Right kidney (tissue), 1 donor: Measurements from ENCODE around the gene C18orf63.
A peak's percentile ranks its signal among the peaks of the same experiment; 100 is the strongest.

Experiments
- DNase-seq: peaks from one replicate; pipeline ENCODE4 v3.0.0-alpha.2; 2016

C18orf63 gene

DNA sequence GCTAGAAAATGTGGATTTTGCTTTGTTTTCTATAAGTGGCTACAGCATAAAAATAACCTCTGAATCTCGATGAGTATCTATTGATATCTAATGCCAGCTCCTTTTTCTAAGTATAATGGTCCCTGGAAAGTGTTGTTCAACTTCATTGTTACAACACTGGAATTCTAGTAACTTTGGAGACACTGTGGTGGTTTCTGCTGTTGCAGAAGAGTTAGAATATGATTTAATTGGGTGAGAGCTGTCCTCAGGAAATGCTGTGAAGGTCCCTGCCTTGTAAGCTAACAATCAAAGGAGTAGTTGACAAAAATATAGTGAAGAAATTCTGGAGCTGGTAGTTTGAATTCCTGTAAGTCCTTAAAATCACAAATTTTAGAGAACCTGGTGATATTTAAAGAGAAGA lies 62.1 kb downstream of the C18orf63 start:
- no peak for DNase-seq

DNA sequence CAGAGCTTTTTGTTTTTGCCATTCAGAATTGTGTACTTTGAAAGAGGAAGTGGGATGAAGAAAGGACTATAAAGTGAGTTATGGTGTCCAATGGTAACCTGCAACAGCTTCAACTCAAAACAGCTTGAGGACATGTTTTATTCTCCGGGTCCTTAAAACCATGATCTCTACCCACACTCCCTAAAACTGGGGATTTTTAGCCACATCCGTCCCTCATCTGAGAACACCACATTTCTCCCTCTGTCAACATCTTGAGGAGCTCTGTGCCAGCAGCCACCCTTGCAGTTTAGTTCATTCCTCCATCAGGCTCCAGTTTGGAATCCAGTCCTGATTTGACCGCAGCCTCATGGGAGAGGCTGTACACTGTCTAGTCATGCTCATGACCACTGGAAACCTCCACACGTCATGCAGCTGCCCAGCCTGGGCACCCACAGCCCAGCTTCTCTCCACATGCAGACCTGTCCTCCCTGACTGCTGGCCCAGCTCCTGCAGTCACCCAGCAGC lies 62.6 kb downstream of the C18orf63 start:
- no peak for DNase-seq

DNA sequence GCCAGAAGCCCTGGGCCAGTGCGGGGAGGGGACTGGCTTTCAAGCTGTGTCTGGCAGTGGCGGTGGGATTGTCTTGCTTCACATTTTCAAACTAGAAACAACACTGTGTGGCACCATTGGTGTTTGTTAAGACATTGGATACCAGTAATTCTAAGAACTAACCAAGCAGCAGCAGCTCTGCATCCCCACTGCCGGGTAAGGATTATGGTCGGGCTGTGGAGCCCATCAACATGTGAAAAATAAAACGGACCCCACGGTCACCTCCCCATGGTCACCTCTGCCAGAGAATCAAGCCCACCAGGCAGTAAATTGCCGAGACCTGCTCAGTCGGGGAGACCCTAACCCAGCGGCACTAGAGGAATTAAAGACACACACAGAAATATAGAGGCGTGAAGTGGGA lies 65.3 kb downstream of the C18orf63 start:
- DNase-seq: no peak

DNA sequence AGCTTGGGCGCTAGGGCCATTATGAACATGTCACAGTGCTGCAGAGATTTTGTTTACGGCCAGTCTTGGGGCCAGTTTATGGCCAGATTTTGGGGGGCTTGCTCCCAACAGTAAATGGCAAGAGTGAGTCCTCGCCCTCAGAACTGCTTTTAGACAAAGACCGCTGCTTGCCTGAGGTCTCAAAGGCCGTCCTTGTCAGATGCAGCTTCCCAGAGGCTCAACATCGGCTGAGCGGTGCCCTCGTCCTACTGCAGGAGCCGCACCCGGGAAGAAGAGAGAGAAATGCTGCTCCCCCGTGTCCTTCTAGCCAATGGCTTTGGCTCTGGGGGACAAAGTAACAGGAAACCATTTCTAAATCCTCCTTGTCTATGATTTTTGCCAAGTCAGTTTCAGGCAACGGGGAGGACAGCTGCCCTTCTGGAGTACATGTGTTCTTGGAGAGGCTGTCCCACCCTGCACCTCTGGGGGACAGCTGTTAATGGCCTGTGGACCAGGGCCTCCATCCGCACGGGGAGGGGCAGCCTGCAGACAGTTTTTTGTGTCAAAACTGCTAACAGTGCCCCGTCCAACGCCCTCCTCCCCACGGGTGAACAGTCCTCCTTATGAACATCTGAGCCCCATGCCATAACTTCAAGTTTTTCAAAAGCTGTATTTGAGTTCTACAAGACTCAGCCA lies 66.1 kb downstream of the C18orf63 start:
- DNase-seq: no peak

DNA sequence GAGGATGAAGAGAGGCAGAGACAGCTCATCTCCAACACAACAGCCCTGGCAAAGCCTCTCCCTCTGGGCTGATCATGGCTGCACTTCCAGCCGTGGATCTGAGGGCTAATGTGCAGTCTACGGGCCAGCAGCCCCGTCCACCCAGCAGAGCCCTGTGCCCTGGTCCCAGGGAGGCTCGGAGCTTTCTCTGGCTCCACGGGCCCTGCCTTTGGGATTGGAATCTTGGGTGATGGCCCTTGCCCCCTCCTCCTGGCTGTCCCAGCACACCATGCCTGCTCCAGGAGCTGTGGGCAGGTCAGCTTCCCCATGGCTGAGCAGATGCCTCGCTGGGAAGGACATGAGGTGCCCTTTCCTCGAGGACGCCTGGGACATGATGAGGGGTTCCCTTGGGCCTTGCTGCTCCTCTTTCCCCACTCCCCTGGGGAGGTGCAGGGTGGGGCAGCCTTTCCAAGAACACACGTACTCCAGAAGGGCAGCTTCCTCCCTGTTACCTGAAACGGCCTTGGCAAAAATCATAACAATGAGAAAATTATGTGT lies 66.9 kb downstream of the C18orf63 start:
- DNase-seq: no peak

DNA sequence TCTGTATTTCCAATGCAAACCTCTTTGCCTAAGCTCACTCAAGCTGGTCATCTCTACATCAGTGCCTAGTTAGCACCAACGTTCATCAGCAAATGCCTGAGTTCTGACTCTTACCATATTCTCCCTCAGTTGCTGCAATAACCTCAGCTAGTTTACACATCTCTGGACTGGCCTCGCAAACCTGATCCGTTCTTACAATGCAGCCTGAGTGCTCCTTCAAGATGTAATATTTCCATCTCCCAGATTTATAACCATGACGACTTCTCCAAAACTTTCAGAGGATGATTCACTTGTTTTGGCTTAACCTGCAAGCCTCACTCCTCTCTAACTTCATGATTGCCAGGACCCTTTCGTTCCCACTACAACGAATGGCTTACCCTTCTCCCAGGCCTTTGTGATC lies 71.7 kb downstream of the C18orf63 start:
- no peak for DNase-seq

DNA sequence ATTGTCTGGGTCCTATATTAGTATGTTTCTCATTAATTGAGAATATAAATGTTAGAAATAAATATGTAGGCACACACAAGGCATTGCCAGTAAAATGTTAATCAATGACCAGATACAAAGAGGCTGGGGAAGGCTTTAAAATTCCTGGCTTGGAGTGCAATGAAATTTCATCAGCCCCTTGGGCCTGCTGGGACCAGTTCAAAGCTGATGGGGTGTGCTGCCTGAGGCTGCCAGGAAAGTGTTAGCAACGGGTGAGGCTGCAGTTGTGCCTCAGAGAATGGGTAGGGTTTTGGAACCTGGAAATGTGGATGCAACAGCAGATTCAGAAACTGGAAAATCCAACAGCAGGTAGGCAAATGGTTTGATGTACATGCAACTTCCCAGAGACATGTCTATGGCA lies 72.6 kb downstream of the C18orf63 start:
- no peak for DNase-seq

DNA sequence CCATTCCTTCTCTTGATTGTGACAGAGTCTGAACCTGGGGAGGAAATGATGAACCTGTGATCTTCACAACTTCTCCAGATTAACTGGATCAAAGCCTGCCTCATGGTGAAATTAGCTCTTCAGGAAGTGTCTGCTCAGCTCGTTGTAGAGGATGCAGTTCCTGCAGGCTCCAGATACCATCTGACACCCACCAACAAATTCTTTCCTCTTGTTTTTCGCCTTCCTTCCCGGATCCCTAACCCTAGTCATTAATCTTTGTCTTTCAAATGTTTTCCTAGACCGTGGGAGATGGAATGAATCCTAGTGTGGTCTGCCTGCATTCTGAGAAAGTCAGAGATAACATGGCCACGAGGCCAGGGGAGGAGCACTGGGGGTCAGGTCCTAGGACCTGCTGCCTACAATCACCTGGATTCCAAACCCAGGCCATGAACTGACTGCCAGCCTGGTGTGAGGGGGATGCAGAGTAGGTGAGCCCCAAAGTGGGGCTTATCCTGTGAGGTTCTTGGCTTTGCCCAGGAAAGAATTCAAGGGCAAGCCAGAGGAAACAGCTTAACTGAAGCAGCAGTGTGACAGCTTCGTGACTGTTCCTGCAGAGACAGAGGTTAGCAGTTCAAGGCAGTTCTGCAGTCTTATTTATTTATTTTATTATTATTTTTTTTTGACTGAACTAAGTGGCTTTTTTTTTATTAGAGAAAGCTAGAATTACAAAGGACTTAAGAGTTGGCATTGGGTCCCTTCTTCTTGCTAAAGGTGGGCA lies 73.7 kb downstream of the C18orf63 start:
- DNase-seq: peak; percentile 51

DNA sequence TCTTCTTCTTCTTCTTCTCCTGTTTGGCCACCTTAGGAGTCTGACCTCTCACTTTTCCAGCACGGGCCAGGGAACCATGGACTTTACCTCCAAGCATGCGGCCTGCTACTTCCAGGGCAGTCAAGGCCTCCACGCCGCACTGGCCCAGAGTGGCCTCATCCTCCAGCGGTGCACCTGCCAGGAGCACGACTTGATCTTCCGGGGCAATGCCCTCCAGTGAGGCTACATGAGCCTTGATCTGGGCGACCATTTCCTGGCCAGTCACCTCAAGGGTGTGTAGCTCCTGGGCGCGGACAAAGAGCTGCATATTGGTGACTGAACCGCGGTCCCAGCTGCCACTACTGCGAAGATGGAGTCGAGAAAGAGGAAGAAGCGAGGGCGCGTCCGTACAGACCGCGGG lies 74.4 kb downstream of the C18orf63 start:
- no peak for DNase-seq

DNA sequence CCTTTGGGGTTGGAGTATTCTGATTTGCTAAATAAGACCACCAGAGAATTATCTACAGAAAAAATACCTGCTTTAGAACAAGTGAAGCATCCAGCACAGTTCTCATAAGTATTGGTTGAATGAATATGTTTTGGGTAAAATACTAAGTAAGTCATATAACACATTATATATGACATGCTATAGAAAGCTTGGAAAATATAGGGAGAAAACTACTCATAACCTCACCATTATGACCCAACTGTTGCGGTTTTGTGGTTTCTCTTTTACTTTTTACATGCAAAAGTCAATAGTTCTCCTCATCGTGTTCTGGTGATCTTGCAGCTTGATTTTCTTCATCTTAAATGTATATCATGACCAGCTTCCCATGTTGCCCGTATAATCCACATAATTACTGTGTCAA lies 75.3 kb downstream of the C18orf63 start:
- DNase-seq: no peak

DNA sequence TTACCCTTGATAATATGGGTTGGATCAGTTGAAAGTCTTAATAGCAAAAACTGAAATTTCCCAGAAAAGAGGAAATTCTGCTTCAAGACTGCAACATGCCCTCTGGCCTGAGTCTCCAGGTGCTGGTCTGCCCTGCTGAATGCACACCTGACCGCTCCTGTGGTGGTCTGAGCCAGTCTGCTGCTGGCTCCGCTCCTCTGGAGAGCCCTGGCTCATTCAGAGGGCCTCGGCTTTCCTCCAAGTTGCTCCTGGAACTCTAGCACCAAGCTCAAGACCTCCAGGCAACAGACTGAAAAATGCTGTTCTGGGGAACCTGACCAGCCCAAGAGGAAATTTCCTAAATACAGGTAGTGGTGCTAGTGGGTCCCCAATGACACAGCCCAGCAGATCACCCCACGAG lies 76.7 kb downstream of the C18orf63 start:
- DNase-seq: no peak

DNA sequence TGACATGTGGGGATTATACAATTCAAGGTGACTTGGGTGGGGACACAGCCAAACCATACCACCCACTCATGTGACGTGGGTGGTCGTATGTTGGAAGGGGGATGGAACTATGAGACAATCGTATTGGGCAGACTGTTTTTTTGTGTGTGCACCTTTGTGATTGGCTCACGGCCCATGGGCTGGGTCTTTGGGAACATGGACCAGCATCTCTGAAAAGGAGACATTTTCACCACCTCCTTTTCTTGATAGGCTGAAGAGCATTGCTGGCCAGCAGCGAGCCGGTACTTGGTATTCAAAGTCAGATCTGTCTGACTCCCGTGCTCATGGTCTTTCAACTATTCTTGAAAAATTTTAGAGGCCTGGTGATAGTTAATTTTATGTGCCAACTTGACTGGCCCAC lies 79.4 kb downstream of the C18orf63 start:
- no peak for DNase-seq

DNA sequence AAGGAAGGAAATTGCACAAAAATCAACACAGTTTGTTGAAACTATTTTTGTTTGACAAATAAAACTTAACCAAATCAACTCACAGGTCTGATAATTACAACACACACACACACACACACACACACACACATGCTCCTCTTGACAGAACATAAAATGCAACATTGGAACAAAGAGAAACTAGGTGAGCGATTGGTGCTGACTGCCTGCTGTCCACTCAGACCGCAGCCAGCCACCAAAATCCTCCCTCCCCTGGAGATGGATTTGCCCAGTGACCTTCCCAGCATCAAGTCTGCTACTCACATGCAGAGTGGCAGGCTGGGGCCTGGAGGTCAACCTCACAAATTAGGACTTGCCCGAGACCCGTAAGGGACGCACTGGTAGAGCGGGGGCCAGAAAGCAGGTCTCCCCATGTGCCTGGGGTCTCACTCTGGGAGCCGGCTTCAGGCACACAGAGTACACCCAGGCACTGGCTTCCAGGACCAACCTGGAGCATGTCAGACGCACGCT lies 80.1 kb downstream of the C18orf63 start:
- peak; percentile 23 for DNase-seq

DNA sequence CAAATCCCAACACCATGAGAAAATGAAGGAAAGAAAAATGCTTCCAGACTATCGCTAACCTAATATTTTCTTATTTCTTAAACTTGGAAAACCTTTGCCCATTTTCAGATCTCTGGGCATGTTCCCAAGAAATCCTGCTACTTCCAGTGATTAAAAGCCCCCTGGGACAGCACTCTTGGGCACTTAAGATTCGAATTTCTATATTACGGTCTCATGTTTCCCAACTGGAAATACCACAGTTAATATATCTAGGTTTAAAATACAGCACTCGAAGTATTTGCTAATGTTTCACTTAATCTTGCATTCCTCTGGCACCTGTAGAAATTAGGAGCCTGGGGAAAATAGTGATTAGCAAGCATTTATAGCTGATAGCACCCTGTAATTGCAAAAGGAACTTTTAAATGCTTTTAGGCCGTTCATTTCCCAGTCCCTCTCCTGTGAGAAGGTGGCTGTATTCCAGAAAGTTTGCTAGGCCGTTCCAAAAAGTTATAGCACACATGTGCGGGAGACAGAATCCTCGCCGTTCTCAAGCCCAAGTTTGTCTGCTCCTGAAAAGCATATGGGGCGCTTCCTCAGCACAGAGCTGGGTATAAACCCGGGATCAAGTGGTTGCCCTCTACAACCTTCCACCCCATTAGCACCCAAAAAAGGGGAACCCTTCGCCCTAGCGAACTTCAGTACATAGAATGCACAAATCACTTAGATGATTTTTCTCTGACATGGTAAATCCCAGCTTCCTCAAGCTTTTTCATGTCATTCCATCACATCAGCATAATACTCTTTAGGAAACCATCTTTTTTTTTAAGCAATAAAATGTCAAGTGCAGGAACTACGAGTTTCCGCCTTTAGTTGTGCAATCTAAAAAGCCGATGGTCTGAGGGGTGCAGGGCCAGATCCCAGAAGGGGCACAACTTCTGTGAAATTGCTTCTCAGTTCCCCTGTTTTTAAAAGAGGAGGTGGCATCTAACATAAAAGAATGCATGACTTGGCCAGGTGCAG lies 80.8 kb downstream of the C18orf63 start:
- DNase-seq: no peak

DNA sequence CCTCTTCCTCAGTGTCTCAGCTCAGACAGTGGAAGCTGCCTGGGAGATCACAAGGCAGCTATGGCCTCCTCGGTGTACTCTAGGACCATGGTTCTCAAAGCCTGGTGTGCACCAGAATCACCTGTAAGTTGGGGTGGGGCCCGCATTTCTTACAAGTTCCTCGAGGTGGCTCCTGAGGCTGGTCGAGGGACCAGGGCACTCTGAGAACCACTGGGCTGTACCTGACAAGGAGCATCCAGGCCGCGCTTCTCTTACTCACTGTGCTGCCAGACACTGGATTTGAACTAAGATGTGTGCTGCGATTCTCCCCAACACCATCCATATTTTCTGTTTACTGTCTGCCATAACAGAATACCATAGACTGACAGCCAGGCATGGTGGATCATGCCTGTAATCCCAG lies 81.9 kb downstream of the C18orf63 start:
- no peak for DNase-seq

DNA sequence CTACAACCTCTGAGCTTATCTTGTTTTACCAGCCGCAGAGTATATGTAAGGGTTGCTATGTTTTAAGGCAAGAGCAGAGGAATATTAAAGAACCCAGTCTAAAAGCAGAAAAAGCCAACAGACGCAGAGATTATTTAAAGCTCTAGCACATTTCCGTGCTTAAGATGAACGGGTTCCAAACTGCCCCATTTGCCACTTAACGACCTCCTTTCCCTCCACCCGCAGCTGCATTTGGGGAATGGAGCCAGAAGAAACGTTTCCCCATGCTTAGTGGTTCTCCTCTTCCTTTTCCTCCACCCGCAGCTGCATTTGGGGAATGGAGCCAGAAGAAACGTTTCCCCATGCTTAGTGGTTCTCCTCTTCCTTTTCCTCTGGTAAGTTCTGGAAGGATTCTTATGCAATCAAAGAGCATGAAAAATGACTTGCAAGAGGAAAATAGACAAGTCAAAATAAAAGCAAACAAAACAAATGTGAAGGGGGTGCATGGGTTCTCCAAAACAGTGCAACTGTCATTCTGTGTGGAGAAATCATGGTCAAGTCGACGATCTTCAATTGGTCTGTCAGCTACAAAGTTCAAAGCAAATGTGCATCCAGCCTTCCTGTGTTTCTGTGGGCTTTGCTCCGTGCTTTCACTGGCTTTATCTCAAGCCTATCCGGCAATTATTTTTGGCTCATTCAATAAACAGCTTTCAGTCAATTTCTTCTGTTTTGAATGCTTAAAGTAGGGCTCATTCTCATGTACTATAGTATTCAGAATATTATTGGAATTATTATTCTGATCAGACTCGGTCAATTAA lies 83.7 kb downstream of the C18orf63 start:
- no peak for DNase-seq

DNA sequence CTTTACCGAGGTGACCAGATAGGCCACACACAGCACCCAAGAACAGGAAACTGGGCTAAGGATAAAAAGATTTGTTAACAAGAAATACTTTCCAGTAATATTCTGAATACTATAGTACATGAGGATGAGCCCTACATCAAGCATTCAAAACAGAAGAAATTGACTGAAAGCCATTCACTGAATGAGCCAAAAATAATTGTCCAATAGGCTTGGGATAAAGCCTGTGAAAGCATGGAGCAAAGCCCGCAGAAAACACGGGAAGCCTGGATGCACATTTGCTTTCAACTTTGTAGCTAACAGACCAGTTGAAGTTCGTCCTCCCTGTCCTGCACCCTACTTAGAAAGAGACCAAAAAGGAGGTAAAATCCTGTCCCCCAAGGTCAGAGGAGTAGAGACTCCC lies 85.2 kb downstream of the C18orf63 start:
- DNase-seq: no peak

DNA sequence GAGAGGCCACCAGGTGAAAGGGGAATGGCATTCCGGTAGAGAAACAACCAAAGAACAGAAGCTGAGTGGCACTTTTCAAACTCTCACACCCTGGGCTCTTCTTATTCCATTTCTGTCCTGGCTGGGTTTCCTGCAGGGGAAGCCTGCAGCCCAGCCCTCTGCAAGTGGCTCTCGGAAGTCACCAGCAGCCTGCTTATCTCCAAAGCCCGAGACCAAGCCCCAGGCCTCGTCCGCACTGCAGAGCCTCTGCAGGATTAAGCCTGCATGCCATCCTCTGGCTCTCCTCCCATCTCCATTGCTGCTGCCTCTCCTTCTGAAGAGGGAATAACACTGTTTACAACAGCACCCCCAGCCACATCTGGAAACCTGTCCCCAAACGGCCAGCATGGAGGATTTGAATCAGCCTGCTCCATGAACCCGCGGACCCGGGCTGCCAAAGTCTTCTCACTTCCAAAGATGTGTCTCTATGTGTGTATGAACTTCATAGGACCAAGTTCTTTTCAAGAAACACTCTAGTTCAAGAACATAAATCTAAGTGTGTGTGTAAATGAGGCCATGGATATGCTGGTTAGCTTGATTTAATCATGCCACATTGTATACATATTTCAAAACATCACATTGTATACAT lies 87.3 kb downstream of the C18orf63 start:
- no peak for DNase-seq

DNA sequence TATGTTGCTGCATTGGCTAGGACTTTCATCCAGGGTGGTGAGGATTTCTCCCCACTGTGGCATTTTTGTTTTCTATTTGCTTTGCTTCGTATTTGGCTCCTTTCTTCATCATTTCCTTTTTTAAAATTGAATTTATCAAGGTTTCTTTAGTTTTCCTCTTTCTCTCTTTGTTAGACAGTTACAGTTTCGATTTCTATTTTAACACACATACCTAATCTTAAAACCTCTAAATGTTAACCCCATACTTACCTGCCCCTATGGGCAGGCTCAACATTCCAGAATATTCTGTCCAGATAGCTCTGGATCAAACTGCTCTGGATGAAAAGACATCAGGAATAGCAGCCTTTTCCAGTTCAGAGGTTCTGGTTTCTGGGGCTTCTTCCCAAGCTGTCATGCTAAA lies 92.2 kb downstream of the C18orf63 start:
- DNase-seq: no peak
